ENCODE results near the gene COTL1. TPM values are rescaled to one million over a fixed set of nuclear protein-coding genes. Genes with fewer than 3 reads are reported as not detected.

Gene COTL1
- polyA plus RNA-seq, 2 of the 4 experiments (the other 2 are of a cell fraction), result 89.7 to 372 TPM

DNA sequence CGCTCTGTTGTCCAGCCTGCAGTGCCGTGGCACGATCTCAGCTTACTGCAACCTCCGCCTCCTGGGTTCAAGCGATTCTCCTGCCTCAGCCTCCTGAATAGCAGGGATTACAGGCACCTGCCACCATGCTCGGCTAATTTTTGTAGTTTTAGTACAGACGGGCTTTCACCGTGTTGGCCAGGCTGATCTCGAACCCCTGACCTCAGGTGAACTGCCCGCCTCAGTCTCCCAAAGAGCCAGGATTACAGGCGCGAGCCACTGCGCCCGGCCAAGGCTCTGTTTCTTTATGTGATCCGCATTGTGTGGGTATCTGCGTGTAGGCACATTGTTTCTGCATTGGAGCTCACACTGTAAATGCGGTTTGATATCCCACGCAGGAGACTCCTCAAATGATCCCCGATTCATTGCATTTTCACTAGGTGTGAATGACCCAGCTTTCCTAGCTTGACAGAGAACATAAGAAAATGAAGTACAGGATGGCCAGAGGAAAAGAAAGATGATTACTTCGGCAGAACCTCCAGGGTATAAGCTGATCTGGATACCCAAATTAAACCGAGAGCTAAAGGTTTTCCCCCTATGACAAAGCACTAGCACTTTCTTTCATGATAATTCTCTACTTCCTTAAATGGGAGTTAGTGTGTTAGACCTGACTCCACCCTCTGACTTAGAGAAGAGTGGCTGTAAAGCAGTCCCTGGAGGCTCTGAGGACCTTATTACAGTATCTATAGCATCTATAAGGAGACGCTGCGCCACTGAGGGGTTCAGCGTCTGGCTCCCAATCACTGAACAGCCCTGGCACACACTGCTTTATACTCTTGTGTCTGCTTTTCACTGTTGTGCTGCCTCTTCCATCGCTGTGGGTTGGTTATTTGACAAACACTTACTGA lies 17.3 kb downstream of the COTL1 start (continued):
- no peak for TF ChIP-seq RFX5 (IDR thresholded peaks at IDR 0.05)
- TF ChIP-seq HEYL (CRISPR knock-in tag; IDR thresholded peaks at IDR 0.05), result no peak
- TF ChIP-seq RARB (CRISPR knock-in tag; IDR thresholded peaks at IDR 0.05), result no peak
- TF ChIP-seq RCOR1 (IDR thresholded peaks at IDR 0.05; ENCODE audit: low read depth, low read length), result no peak
- TF ChIP-seq EHF (CRISPR knock-in tag; IDR thresholded peaks at IDR 0.05), result no peak
- TF ChIP-seq REST (IDR thresholded peaks at IDR 0.05), result no peak
- no peak for TF ChIP-seq SREBF2 (IDR thresholded peaks at IDR 0.05)
- TF ChIP-seq, protein P1, sequence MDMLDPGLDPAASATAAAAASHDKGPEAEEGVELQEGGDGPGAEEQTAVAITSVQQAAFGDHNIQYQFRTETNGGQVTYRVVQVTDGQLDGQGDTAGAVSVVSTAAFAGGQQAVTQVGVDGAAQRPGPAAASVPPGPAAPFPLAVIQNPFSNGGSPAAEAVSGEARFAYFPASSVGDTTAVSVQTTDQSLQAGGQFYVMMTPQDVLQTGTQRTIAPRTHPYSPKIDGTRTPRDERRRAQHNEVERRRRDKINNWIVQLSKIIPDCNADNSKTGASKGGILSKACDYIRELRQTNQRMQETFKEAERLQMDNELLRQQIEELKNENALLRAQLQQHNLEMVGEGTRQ (IDR thresholded peaks at IDR 0.05), result no peak

- DNase-seq (ENCODE audit: low read depth in 1 of 2, low spot score in 1 of 2), result peak in 1 of 2 experiments; percentile 46
- TF ChIP-seq CEBPB (IDR thresholded peaks at IDR 0.05), result peak in 1 of 2 experiments; percentile 44; a peak in 1 of 4 replicates
- no peak for TF ChIP-seq TFCP2L1 (CRISPR knock-in tag; IDR thresholded peaks at IDR 0.05)
- Histone ChIP-seq H3K9me3 (no peaks in the 10 kb centered on the region), H3K4me1 (peaks cover 68% of the 10 kb centered on the region), H3K4me3 (no peak overlapping the region), H3K27ac (peak overlapping the region; percentile 84 to 95), H3K4me2 (peak overlapping the region; percentile 92)
- 18% methylated on average over 12 of the region's 12 CpGs for WGBS (ENCODE audit: missing lambda C conversion rate)
- POLR2A ChIA-PET, result interaction anchor here (1.6 kb wide), 1 partner anchor 19 kb away, joined by 10 read pairs; no protein-coding TSS in a partner anchor
- peak in 1 of 2 experiments; percentile 26; a peak in 3 of 6 replicates for ATAC-seq
- FAIRE-seq, result no peak
- CTCF ChIA-PET, result interaction anchor here (0.8 to 2.5 kb wide), 7 partner anchors 10 to 155 kb away, joined by 3 to 16 read pairs (median 5); no protein-coding TSS in a partner anchor
Measured at GRCh38 chr16:84599521-84600202, 18.2 kb downstream of the COTL1 start.

- ChIA-PET CTCF (interaction anchor here (0.9 to 2.5 kb wide), 4 partner anchors 9 to 74 kb away, joined by 3 to 10 read pairs (median 4); no protein-coding TSS in a partner anchor), POLR2A (no interaction called here)
- ATAC-seq (no peak), DNase-seq (ENCODE audit: low read depth in 1 of 2, low spot score in 1 of 2) (no peak), FAIRE-seq (no peak)
- Histone ChIP-seq H3K27ac (peak overlapping the region; percentile 84 to 95; a peak in 4 of 6 replicates), H3K9me3 (no peaks in the 10 kb centered on the region), H3K4me2 (no peak overlapping the region), H3K4me3 (no peak overlapping the region), H3K4me1 (peaks cover 55% of the 10 kb centered on the region)
- TF ChIP-seq BHLHE40 (IDR thresholded peaks at IDR 0.05; ENCODE audit: low read depth, low read length) (no peak), HOXB13 (CRISPR knock-in tag; IDR thresholded peaks at IDR 0.05; ENCODE audit: low read depth) (no peak), FOXS1 (CRISPR knock-in tag; IDR thresholded peaks at IDR 0.05) (no peak), HOXA7 (CRISPR knock-in tag; IDR thresholded peaks at IDR 0.05) (no peak)
- 80% methylated on average over 5 of the region's 6 CpGs for WGBS (ENCODE audit: missing lambda C conversion rate)
Measured at GRCh38 chr16:84598360-84598759, 19.5 kb downstream of the COTL1 start.

Data from A549 (cell line).